HEK293 (cell line): ENCODE measurements around the gene MYRIP.
A peak's percentile ranks its signal among the peaks of the same experiment; 100 is the strongest.

Experiments used
- CTCF ChIA-PET: fragments of 350-600 bp; formaldehyde crosslinking; extraction: SDS; loops from one replicate; lab custom pipeline; 2021; ENCODE audit warnings: antibody characterized with exemption; lab: Yijun Ruan, JAX
- POLR2A ChIA-PET: fragments of 300-600 bp; formaldehyde crosslinking; extraction: SDS; loops from one replicate; lab custom pipeline; 2020; ENCODE audit warnings: antibody characterized with exemption, inconsistent platforms; lab: Yijun Ruan, JAX
- H3K27ac ChIP-seq: fragments of 200-500 bp; sonication (Bioruptor generic); 2 replicates; pipeline ENCODE4 v1.5.1; 2014; ENCODE audit warnings: low read depth, low read length, control low read depth, inconsistent platforms; ENCODE audit errors: extremely low read depth
- H3K36me3 ChIP-seq, 2 experiments: fragments of 200-500 bp in 1 of 2; sonication (Bioruptor generic) in 1 of 2; 1 replicate in 1 of 2; 2 replicates in 1 of 2; pipeline ENCODE4 v1.5.1; 2014 to 2017; ENCODE audit warnings: inconsistent platforms in 2 of 2, low read length in 2 of 2; ENCODE audit not compliant: control insufficient read depth in 2 of 2, insufficient read depth in 1 of 2
- H3K4me1 ChIP-seq: fragments of 200-500 bp; sonication (Bioruptor generic); 2 replicates; pipeline ENCODE4 v1.5.1; 2014; ENCODE audit warnings: mild to moderate bottlenecking, low read length, inconsistent platforms; ENCODE audit not compliant: control insufficient read depth, insufficient read depth
- H3K4me3 ChIP-seq: 2 replicates; pipeline ENCODE4 v1.5.1; 2011; ENCODE audit warnings: low read depth, mild to moderate bottlenecking, control low read depth, low read length, moderate library complexity
- H3K9me3 ChIP-seq: fragments of 200-500 bp; sonication (Bioruptor generic); 2 replicates; pipeline ENCODE4 v1.5.1; 2014; ENCODE audit warnings: low read depth, low read length, inconsistent platforms; ENCODE audit not compliant: control insufficient read depth, insufficient read depth
- CTCF ChIP-seq: fragments of 450-650 bp; formaldehyde crosslinking; IDR thresholded peaks from 2 replicates; pipeline ENCODE4 v1.5.1; 2016; ENCODE audit warnings: missing biosample characterization, missing genetic modification characterization
- ELK4 ChIP-seq: IDR thresholded peaks from 2 replicates; pipeline ENCODE4 v1.6.1; 2011; ENCODE audit warnings: mild to moderate bottlenecking, low read depth, low read length, borderline replicate concordance
- HOXC10 ChIP-seq: sonication (generic); formaldehyde crosslinking; IDR thresholded peaks from 2 replicates; pipeline ENCODE4 v1.8.1; 2023; ENCODE audit warnings: mild to moderate bottlenecking, missing genetic modification reagents
- HOXD13 ChIP-seq: sonication (generic); formaldehyde crosslinking; IDR thresholded peaks from 2 replicates; pipeline ENCODE4 v1.8.0; 2022; ENCODE audit warnings: missing genetic modification reagents, borderline replicate concordance
- REST ChIP-seq: fragments of 450-650 bp; formaldehyde crosslinking; IDR thresholded peaks from 2 replicates; pipeline ENCODE4 v1.5.1; 2016; ENCODE audit warnings: missing biosample characterization, missing genetic modification characterization
- ZNF350 ChIP-seq: fragments of 450-650 bp; formaldehyde crosslinking; IDR thresholded peaks from 2 replicates; pipeline ENCODE4 v1.5.0; 2017; ENCODE audit warnings: missing biosample characterization, mild to moderate bottlenecking, missing genetic modification characterization
- ZNF37A ChIP-seq: fragments of 450-650 bp; IDR thresholded peaks from 2 replicates; pipeline ENCODE4 v1.5.1; 2018; ENCODE audit warnings: missing biosample characterization, missing genetic modification characterization
- ZNF48 ChIP-seq: fragments of 450-650 bp; formaldehyde crosslinking; IDR thresholded peaks from 2 replicates; pipeline ENCODE4 v1.5.1; 2016; ENCODE audit warnings: missing biosample characterization, missing genetic modification characterization
- ZNF488 ChIP-seq: fragments of 450-650 bp; formaldehyde crosslinking; IDR thresholded peaks from 2 replicates; pipeline ENCODE4 v1.5.1; 2016; ENCODE audit warnings: missing biosample characterization, missing genetic modification characterization
- ZNF658 ChIP-seq: fragments of 450-650 bp; formaldehyde crosslinking; IDR thresholded peaks from 2 replicates; pipeline ENCODE4; 2016; ENCODE audit warnings: missing biosample characterization, missing genetic modification characterization
- ZNF776 ChIP-seq: fragments of 450-650 bp; formaldehyde crosslinking; IDR thresholded peaks from 2 replicates; pipeline ENCODE4 v1.5.0; 2017; ENCODE audit warnings: missing biosample characterization, missing genetic modification characterization, borderline replicate concordance
- ZNF792 ChIP-seq: fragments of 450-650 bp; formaldehyde crosslinking; IDR thresholded peaks from 2 replicates; pipeline ENCODE4 v1.5.1; 2016; ENCODE audit warnings: missing biosample characterization, missing genetic modification characterization
- ZSCAN30 ChIP-seq: fragments of 450-650 bp; IDR thresholded peaks from 2 replicates; pipeline ENCODE4 v1.5.1; 2018; ENCODE audit warnings: missing biosample characterization, mild to moderate bottlenecking, missing genetic modification characterization, moderate library complexity
- ZXDB ChIP-seq: fragments of 450-650 bp; formaldehyde crosslinking; IDR thresholded peaks from 2 replicates; pipeline ENCODE4 v1.5.1; 2016; ENCODE audit warnings: missing biosample characterization, missing genetic modification characterization

The MYRIP gene

GRCh38 chr3:40247714-40248454, 438.5 kb downstream of the MYRIP start:
- POLR2A ChIA-PET = no interaction called here

GRCh38 chr3:40248591-40248990, 439.2 kb downstream of the MYRIP start:
- Histone ChIP-seq H3K4me1 (no peaks in the 10 kb centered on the region), H3K36me3 (no peaks in the 10 kb centered on the region), H3K4me3 (no peak overlapping the region), H3K27ac (no peak overlapping the region), H3K9me3 (no peaks in the 10 kb centered on the region)
- ChIA-PET CTCF (no interaction called here), POLR2A (no interaction called here)
- TF ChIP-seq ZNF488 (tag by site-specific recombination) (no peak), ZNF792 (tag by site-specific recombination) (no peak), ZSCAN30 (tag by site-specific recombination) (no peak), ZNF350 (no peak), HOXC10 (CRISPR knock-in tag) (no peak), ZNF776 (tag by site-specific recombination) (no peak), ZXDB (tag by site-specific recombination) (no peak), ELK4 (no peak)
- TF ChIP-seq, all 188 proteins: peak for 0

More at GRCh38 chr3:40247714-40248454, 438.5 kb downstream of the MYRIP start:
- peak; percentile 33; the same call in 1 of the 2 replicates for TF ChIP-seq REST (tag by site-specific recombination)
- TF ChIP-seq HOXD13 (CRISPR knock-in tag) = no peak
- CTCF ChIA-PET = no interaction called here
- Histone ChIP-seq H3K4me3 (no peak overlapping the region), H3K27ac (no peak overlapping the region), H3K4me1 (no peaks in the 10 kb centered on the region), H3K9me3 (no peaks in the 10 kb centered on the region), H3K36me3 (no peaks in the 10 kb centered on the region)

GRCh38 chr3:40249168-40249567, 439.8 kb downstream of the MYRIP start:
- ChIA-PET CTCF (no interaction called here), POLR2A (no interaction called here)
- no peaks in the 10 kb centered on the region for H3K4me1 ChIP-seq
- H3K27ac ChIP-seq = no peak overlapping the region
- no peak overlapping the region for H3K4me3 ChIP-seq
- no peaks in the 10 kb centered on the region for H3K9me3 ChIP-seq
- TF ChIP-seq ZNF658 (tag by site-specific recombination) (no peak), ZNF37A (tag by site-specific recombination) (no peak), ZNF48 (tag by site-specific recombination) (no peak), CTCF (tag by site-specific recombination) (no peak)
- H3K36me3 ChIP-seq = no peaks in the 10 kb centered on the region
